Osteoblast (primary cell): Measurements from ENCODE around the gene MRPL30. TPM values are rescaled to one million over a fixed set of nuclear protein-coding genes. Genes with fewer than 3 reads are reported as not detected.

ENCODE experiments used
- DNase-seq: peaks from one replicate; pipeline ENCODE4 v3.0.0; 2011; ENCODE audit warnings: low spot score, mixed read lengths; ENCODE audit not compliant: insufficient read length; ENCODE audit errors: missing footprints
- H2AFZ ChIP-seq: 2 replicates; pipeline ENCODE4 v1.6.0; 2011; ENCODE audit warnings: mild to moderate bottlenecking, low read length
- H3K27ac ChIP-seq: 2 replicates; pipeline ENCODE4 v1.5.1; 2011; ENCODE audit warnings: mild to moderate bottlenecking, low read depth, low read length, moderate library complexity
- H3K27me3 ChIP-seq: 2 replicates; pipeline ENCODE4 v1.6.0; 2012; ENCODE audit warnings: mild to moderate bottlenecking, control low read depth, inconsistent platforms, low read length, moderate library complexity; ENCODE audit not compliant: insufficient read depth
- H3K36me3 ChIP-seq: 2 replicates; pipeline ENCODE4 v1.5.1; 2011; ENCODE audit warnings: mild to moderate bottlenecking, low read length, control low read depth, moderate library complexity; ENCODE audit not compliant: insufficient read depth
- H3K4me1 ChIP-seq: 2 replicates; pipeline ENCODE4 v1.5.1; 2011; ENCODE audit warnings: mild to moderate bottlenecking, low read length, control low read depth, moderate library complexity; ENCODE audit not compliant: insufficient read depth
- H3K4me2 ChIP-seq: 2 replicates; pipeline ENCODE4 v1.6.0; 2011; ENCODE audit warnings: mild to moderate bottlenecking, low read length; ENCODE audit not compliant: insufficient read depth
- H3K4me3 ChIP-seq: fragments of 200-600 bp; sonication (generic); 3 replicates; pipeline ENCODE4 v1.5.1; 2012; ENCODE audit warnings: mild to moderate bottlenecking, low read length, inconsistent platforms; ENCODE audit not compliant: insufficient read depth
- H3K79me2 ChIP-seq: 2 replicates; pipeline ENCODE4 v1.6.0; 2012; ENCODE audit warnings: mild to moderate bottlenecking, low read length, control low read depth, inconsistent platforms; ENCODE audit not compliant: insufficient read depth
- H3K9me3 ChIP-seq: 2 replicates; pipeline ENCODE4 v1.5.1; 2011; ENCODE audit warnings: low read depth, low read length, control low read depth
- H4K20me1 ChIP-seq: 2 replicates; pipeline ENCODE4 v1.6.0; 2012; ENCODE audit warnings: mild to moderate bottlenecking, low read length, control low read depth; ENCODE audit not compliant: insufficient read depth
- CTCF ChIP-seq: IDR thresholded peaks from 2 replicates; pipeline ENCODE4 v1.5.1; 2011; ENCODE audit warnings: mild to moderate bottlenecking, low read depth, low read length, moderate library complexity; ENCODE audit errors: extremely low read depth
- total RNA-seq: library from RNA; depleted of rRNA; stranded (reverse); fragments of >200 nt; gene quantifications from 2 replicates; pipeline ENCODE4 v1.2.3, GENCODE V29; 2012

Gene MRPL30
- total RNA-seq, 1 donor, result 41.6 TPM

- H3K79me2 ChIP-seq, result no peaks in the 10 kb centered on the region
- no peaks in the 10 kb centered on the region for H3K36me3 ChIP-seq
- peak overlapping the region; percentile 88 for H2AFZ ChIP-seq
- H3K4me1 ChIP-seq, result peaks cover 10% of the 10 kb centered on the region
- no peaks in the 10 kb centered on the region for H3K9me3 ChIP-seq
- peak overlapping the region; percentile 89 for H3K4me3 ChIP-seq
- H3K27ac ChIP-seq, result no peak overlapping the region
- H4K20me1 ChIP-seq, result no peaks in the 10 kb centered on the region
- TF ChIP-seq CTCF, result no peak
- DNase-seq, result no peak
- H3K4me2 ChIP-seq, result peak overlapping the region; percentile 98
- H3K27me3 ChIP-seq, result peaks cover 14% of the 10 kb centered on the region
These were observed 40.2 kb upstream of the MRPL30 start for GRCh38 chr2:99140860-99141109.

- peak; percentile 96 for DNase-seq
- Histone ChIP-seq H2AFZ (peak within 1 kb of the TSS; percentile 88), H3K9me3 (no peaks in the 10 kb centered on the region), H3K4me2 (peak within 1 kb of the TSS; percentile 98), H3K4me3 (peak within 1 kb of the TSS; percentile 89), H3K4me1 (peaks cover 10% of the 10 kb centered on the region), H3K27ac (no peak within 1 kb of the TSS), H3K27me3 (peaks cover 14% of the 10 kb centered on the region), H3K36me3 (no peaks in the 10 kb centered on the region), H4K20me1 (no peaks in the 10 kb centered on the region), H3K79me2 (no peaks in the 10 kb centered on the region)
- no peak for TF ChIP-seq CTCF
These were observed 39.6 kb upstream of the MRPL30 start, which contains the start of gene C2orf15 for GRCh38 chr2:99141110-99142108. Gene C2orf15, plus strand, starts transcription at chr2:99141707. Its CDS starts 8,852 bp downstream, at chr2:99150559.

GRCh38 chr2:99150706-99151105 is 30.3 kb upstream of the MRPL30 start:
- Histone ChIP-seq H3K27ac (no peak overlapping the region), H2AFZ (no peak overlapping the region), H3K9me3 (no peaks in the 10 kb centered on the region), H3K79me2 (peaks cover 17% of the 10 kb centered on the region), H4K20me1 (no peaks in the 10 kb centered on the region), H3K4me2 (no peak overlapping the region), H3K4me3 (no peak overlapping the region), H3K27me3 (no peaks in the 10 kb centered on the region), H3K4me1 (peaks cover 11% of the 10 kb centered on the region), H3K36me3 (no peaks in the 10 kb centered on the region)
- TF ChIP-seq CTCF, result no peak
- DNase-seq, result no peak

- peaks cover 15% of the 10 kb centered on the region for H3K4me1 ChIP-seq
- H3K9me3 ChIP-seq, result no peaks in the 10 kb centered on the region
- no peak for TF ChIP-seq CTCF
- no peak overlapping the region for H3K4me3 ChIP-seq
- no peaks in the 10 kb centered on the region for H4K20me1 ChIP-seq
- H3K27ac ChIP-seq, result no peak overlapping the region
- H3K4me2 ChIP-seq, result no peak overlapping the region
- H3K27me3 ChIP-seq, result no peaks in the 10 kb centered on the region
- no peaks in the 10 kb centered on the region for H3K36me3 ChIP-seq
- DNase-seq, result no peak
- no peak overlapping the region for H2AFZ ChIP-seq
- peaks cover 21% of the 10 kb centered on the region for H3K79me2 ChIP-seq
These were observed 28.6 kb upstream of the MRPL30 start for GRCh38 chr2:99152199-99152895.
